HG03175 (cell line): ENCODE results near the gene CYP26B1.

Source experiments
- ATAC-seq: cut with Tn5 transposase; IDR thresholded peaks from one replicate; pipeline ENCODE4 v1.9.1; 2021; ENCODE audit warnings: mild to moderate bottlenecking, moderate library complexity; ENCODE audit not compliant: unreplicated experiment

Gene CYP26B1

GRCh38 chr2:72147303-72147971 is at the start of gene CYP26B1:
CYP26B1 (minus strand) TSS chr2:72147862; CDS start chr2:72147834, 28 bp downstream.
- no peak for ATAC-seq

GRCh38 chr2:72193723-72194122 is 46.1 kb upstream of the CYP26B1 start:
- ATAC-seq, result no peak

DNA sequence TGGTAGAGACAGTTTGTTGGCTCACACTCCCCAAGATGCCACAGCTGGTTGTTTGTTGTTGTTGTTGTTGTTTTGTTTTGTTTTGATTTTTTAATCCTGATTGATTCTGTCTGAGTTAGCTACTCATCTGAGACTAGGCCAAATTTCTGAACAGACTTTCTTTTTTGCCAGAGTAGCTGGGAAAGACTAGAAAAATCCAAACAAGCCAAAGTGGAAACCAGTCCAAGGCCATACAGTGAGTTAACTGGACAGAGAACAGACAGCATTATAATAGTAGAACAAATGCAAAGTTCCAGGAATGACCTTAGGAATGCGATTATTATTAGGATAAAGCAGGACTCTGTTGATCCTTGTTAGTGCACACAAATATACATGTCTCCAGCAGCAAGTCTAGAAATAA is 43.8 kb upstream of the CYP26B1 start:
- ATAC-seq, result no peak

GRCh38 chr2:72185206-72185605 is 37.5 kb upstream of the CYP26B1 start:
- no peak for ATAC-seq

GRCh38 chr2:72183466-72183865 is 35.8 kb upstream of the CYP26B1 start:
- no peak for ATAC-seq

DNA sequence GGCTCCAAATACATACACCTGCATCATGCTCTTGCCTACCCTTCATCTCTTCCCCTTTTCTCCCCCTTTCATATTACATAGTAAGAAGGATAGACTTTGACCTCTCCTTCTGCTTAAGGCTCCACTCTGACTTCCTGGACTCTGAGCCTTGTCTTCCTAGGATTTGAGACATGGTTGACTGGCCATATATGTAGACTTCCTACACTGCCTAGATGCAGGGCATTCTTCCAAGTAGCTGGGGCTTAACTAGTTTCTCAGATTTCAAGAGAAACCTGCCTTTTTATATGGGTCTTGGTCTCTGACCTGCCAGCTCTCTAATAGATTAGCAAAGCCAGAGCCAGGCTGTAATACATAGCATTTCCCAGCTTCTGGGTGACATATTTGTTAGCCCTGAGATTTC is 35.4 kb upstream of the CYP26B1 start:
- no peak for ATAC-seq

DNA sequence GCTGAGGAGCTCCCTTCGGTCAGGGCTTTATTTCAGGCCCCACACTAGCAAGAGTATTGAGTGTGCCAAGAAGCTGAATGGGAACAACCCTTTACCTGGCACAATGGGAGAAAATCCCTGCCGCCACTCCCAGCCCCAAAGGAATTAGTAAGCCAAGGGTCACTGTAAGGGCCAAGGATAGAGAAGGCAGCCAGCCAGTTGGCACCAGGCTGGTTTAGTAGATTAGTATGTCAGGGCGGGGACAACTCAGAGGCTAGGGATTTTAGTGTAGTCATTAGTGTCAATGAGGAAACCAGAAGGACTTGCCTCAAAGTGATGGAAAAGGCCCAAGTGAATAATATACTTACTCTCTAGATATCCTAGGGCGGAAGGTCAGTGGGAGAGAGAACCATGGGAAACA is 34.9 kb upstream of the CYP26B1 start:
- no peak for ATAC-seq

DNA sequence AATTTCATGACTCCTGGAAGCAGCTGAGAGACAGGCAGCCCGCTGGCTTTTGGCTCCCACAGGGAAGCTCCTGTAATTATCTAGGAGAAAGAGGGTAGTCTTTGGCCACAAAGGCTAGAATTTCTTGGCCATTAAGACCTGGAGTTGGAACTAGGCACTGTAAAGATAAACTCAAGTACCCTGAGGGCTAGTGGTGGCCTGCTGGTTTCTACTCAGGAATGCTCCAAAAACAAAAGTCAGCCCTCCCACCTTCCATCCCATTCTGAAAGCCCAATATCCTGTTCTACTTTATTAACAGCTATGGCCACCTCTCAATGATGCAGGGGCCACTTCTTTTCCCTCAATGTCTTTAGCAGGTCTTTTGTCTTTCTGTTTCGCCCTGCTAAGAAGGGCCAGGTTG is 34.0 kb upstream of the CYP26B1 start:
- ATAC-seq, result no peak

DNA sequence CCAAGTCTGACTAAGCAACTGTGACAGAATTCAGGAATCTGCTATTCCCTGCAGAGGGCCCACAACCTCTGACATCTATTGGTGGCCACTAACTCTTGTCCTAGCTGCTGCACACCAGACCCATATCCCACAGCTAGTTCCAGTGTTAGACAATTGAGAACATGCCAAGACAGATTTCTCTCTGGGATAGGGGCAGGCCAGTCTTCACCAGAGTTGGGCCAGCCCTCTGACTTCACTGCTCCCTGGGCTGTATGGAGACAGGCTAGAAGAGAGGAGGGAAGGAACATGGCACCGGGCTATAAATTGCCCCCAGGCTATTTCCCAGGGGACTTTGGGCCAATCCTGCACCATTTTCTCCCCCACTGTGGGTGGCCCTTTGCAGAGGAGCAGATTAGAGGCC is 32.7 kb upstream of the CYP26B1 start:
- no peak for ATAC-seq

GRCh38 chr2:72178551-72178950 is 30.9 kb upstream of the CYP26B1 start:
- ATAC-seq, result no peak

DNA sequence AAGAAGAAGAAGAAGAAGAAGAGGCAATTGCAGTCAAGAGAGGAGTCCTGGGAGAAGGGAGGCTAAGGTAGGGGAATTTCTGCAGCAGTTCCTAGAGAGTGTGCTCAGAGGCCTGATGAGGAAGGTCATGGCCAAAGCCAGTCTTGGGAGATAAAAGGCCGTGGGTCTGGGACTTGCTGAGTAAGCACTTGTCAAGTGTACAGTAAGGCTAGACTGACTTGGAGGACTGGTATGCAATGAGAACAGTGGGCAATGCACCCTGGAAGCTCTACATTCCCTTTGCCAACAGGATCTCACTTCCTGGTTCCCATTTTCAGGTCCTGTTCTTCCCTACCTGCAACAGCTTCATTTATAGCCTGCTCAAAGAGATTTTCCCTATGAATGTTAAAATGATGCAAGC is 28.6 kb upstream of the CYP26B1 start:
- ATAC-seq, result no peak

- no peak for ATAC-seq
Measured at GRCh38 chr2:72175636-72176035, 28.0 kb upstream of the CYP26B1 start.

DNA sequence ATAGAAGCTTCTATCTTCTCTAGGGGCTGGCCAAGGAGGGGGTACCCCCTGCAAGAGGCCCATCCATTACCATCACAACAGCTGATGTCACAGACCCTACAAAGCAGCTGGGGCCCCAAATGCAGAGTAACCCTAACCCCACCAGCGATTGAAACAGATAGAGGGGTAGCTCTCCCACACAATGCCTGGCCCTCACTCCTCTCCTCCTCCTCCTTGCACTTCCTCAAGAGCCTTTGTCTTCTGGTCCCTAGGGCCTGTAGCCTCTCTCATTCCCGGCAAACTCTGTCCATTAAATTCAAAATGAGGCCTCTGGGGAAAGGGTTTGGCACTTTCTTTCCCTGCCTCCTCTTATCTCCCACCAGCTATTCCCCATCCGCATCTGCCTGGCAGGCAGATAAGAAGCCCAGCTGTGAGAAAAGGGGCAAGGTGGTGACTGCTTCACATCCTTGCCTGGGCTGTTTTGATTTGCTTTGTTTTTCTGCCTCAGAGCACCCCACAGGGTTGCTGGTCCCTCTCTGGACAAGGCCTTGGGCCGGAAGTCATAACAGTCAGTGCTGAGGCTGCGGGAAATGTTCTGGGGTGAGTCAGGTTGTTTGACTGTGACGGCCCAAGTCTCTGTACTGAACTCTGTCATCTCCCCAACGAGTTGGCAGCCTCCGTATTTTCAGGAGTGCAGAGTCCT is 26.1 kb upstream of the CYP26B1 start:
- ATAC-seq, result no peak

- ATAC-seq, result no peak
Measured at GRCh38 chr2:72172478-72172877, 24.8 kb upstream of the CYP26B1 start.

GRCh38 chr2:72166279-72166678 is 18.6 kb upstream of the CYP26B1 start:
- ATAC-seq, result no peak

GRCh38 chr2:72165792-72166191 is 18.1 kb upstream of the CYP26B1 start:
- ATAC-seq, result no peak

DNA sequence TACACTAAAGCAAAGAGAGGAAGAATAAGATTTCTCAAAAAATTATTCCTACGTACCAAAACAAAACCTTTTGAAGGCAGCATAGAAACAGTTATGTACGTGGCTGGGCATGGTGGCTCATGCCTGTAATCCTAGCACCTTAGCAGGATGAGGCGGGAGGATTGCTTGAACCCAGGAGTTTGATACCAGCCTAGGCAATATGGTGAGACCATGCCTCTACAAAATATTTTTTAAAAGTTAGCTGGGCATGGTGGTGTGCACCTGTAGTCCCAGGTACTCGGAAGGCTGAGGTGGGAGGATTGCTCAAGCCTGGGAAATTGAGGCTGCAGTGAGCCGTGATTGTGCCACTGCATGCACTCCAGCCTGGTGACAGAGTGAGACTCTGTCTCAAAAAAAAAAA is 14.9 kb upstream of the CYP26B1 start:
- no peak for ATAC-seq

DNA sequence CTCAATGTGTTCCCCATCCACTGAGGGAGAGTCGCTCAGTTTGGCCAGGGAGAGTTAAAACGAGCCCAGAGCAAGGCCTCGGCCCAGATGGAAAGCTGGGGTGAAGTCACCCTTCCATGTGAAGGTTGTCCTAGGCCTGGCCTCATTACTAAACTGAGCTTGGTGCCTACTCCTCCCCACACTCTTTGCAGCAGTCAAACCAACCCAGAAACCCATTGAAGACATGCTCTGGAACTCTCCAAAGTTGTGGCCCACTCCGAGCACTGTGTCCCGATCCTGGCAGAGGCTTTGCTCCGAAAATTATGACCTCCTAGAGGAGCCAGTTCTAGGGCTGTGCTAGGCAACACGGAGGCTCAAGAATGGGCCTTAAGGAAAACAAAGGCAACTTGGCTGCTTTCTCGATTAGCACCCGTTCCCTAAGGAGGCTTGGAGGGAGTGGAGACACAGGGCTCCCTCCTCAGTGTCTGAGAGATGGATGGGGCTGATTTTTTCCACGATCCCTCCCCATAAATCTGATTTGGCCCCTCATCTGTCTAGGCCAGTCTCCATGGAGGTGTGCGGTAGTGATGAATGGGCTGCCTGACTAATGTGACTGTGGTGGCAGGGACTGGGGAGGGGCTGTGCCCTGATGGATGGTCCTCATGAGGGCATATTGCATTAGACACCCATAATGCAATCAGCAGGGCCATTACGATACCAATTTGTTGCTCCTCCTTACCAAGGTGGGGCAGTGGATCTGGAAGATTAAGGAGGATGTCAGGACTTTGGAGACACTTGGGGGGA is 11.7 kb upstream of the CYP26B1 start:
- no peak for ATAC-seq

DNA sequence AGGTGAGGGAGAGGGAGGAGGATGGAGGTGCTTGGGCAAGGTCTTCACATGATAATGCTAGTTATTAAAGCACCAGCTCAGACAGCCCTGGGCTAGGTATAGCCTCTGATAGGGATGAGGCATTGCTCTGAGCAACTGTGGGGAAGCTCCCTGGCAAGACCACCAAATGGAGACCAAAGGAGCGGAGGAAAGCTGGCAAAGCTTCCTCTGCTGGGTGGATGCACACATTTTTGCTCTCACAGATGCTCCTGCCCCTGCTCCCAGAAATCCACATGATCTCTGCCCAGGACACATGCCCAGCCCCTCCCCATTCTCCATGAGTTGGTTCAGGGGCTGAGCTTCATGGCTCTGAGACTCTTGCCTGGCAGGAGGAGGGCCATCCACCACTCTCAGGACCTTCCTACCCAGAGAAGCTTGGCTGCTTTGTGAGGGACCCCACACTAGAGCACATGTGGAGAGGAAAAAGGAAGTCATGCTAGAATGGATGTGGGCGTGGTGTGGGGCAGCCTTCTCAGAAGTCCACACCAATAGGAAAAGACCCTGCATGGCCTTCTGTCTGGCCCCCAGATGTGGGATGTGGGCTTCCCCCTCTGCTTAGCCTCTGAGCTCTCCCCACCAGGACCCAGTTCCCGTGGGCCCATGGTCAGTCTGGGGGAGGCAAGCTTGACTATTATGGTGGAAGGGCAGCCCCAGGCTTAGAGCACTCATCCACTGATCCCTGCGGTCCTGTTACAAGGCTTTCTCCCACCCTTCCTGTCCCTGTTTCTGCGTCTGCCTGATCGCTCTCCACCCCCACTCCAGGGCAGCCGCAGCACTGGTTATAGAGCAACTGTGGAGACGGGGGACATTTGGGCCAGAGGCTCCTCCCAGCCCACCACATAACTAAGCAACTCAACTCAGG is 10.5 kb upstream of the CYP26B1 start:
- no peak for ATAC-seq

- no peak for ATAC-seq
Measured at GRCh38 chr2:72156872-72157271, 9.2 kb upstream of the CYP26B1 start.

- no peak for ATAC-seq
Measured at GRCh38 chr2:72155737-72156136, 8.1 kb upstream of the CYP26B1 start.
